ENCODE data around the gene NDUFB1.

The NDUFB1 gene

GRCh38 chr14:92106143-92106926 lies 15.2 kb downstream of the NDUFB1 start, which contains the start of gene ATXN3:
ATXN3 (minus strand) TSS chr14:92106582; CDS start chr14:92106552, 30 bp downstream.
- ChIA-PET POLR2A (interaction anchor here (0.7 to 4.7 kb wide), 9 partner anchors 8 to 217 kb away, joined by 3 to 77 read pairs (median 3); partner anchors contain the start of genes CPSF2, NDUFB1, SLC24A4 and TRIP11), CTCF (interaction anchor here (0.6 to 1.6 kb wide), 6 partner anchors 11 to 1686 kb away, joined by 3 to 31 read pairs (median 6); partner anchors contain the start of genes CPSF2 and NDUFB1)
- DNase-seq (ENCODE audit: extremely low spot score): peak; percentile 97
- peak; percentile 36; the same call in 1 of the 2 replicates for TF ChIP-seq L3MBTL2 (conservative IDR thresholded peaks at IDR 0.05)
- TF ChIP-seq TARDBP (IDR thresholded peaks at IDR 0.05): peak; percentile 55; the same call in 1 of the 2 replicates
- peak; percentile 64; the same call in 1 of the 2 replicates for TF ChIP-seq FOXM1 (IDR thresholded peaks at IDR 0.05; ENCODE audit: borderline replicate concordance)
- no peak for TF ChIP-seq FOXA1 (IDR thresholded peaks at IDR 0.05)
- no peak for TF ChIP-seq CTBP1 (IDR thresholded peaks at IDR 0.05; ENCODE audit: borderline replicate concordance)

GRCh38 chr14:92105893-92106142 lies 15.7 kb downstream of the NDUFB1 start:
- POLR2A ChIA-PET: interaction anchor here (1.1 to 4.7 kb wide), 6 partner anchors 8 to 160 kb away, joined by 3 to 77 read pairs (median 9); partner anchors contain the start of genes CPSF2, NDUFB1 and TRIP11
- no peak for DNase-seq (ENCODE audit: extremely low spot score)
- CTCF ChIA-PET: interaction anchor here (0.9 kb wide), 1 partner anchor 119 kb away, joined by 5 read pairs; no protein-coding TSS in a partner anchor
- TF ChIP-seq HDGF (IDR thresholded peaks at IDR 0.05; ENCODE audit: borderline replicate concordance): no peak
- no peak for TF ChIP-seq FOXK2 (IDR thresholded peaks at IDR 0.05)
- TF ChIP-seq SUZ12 (IDR thresholded peaks at IDR 0.05): no peak
- TF ChIP-seq ZNF384 (IDR thresholded peaks at IDR 0.05): no peak
- TF ChIP-seq SP1 (IDR thresholded peaks at IDR 0.05): no peak
- TF ChIP-seq CTBP1 (IDR thresholded peaks at IDR 0.05; ENCODE audit: borderline replicate concordance): no peak
- no peak for TF ChIP-seq FOXA1 (IDR thresholded peaks at IDR 0.05)
- TF ChIP-seq NFRKB (IDR thresholded peaks at IDR 0.05): no peak

GRCh38 chr14:92105073-92105892 lies 16.2 kb downstream of the NDUFB1 start:
- no peak for DNase-seq (ENCODE audit: extremely low spot score)
- POLR2A ChIA-PET: interaction anchor here (1.3 to 4.7 kb wide), 3 partner anchors 16 to 65 kb away, joined by 3 to 77 read pairs (median 20); partner anchors contain the start of genes CPSF2, NDUFB1 and TRIP11
- CTCF ChIA-PET: no interaction called here
- TF ChIP-seq FOXM1 (IDR thresholded peaks at IDR 0.05; ENCODE audit: borderline replicate concordance): no peak
- TF ChIP-seq FOXK2 (IDR thresholded peaks at IDR 0.05): no peak
- no peak for TF ChIP-seq ELF4 (IDR thresholded peaks at IDR 0.05)
- TF ChIP-seq ARNT (IDR thresholded peaks at IDR 0.05): no peak
- TF ChIP-seq PKNOX1 (IDR thresholded peaks at IDR 0.05): no peak

GRCh38 chr14:92103363-92103989 lies 18.0 kb downstream of the NDUFB1 start:
- no peak for DNase-seq (ENCODE audit: extremely low spot score)
- CTCF ChIA-PET: no interaction called here
- no peak for TF ChIP-seq FOXA1 (IDR thresholded peaks at IDR 0.05)
- no peak for TF ChIP-seq L3MBTL2 (conservative IDR thresholded peaks at IDR 0.05)
- no peak for TF ChIP-seq SP1 (IDR thresholded peaks at IDR 0.05)
- no peak for TF ChIP-seq FOXM1 (IDR thresholded peaks at IDR 0.05; ENCODE audit: borderline replicate concordance)
- no peak for TF ChIP-seq LEF1 (IDR thresholded peaks at IDR 0.05; ENCODE audit: borderline replicate concordance)
- TF ChIP-seq TARDBP (IDR thresholded peaks at IDR 0.05): no peak
- no peak for TF ChIP-seq FOXK2 (IDR thresholded peaks at IDR 0.05)
- TF ChIP-seq ZNF384 (IDR thresholded peaks at IDR 0.05): no peak
- no peak for TF ChIP-seq HDGF (IDR thresholded peaks at IDR 0.05; ENCODE audit: borderline replicate concordance)
- no peak for TF ChIP-seq BHLHE40 (IDR thresholded peaks at IDR 0.05; ENCODE audit: borderline replicate concordance)
- TF ChIP-seq ARNT (IDR thresholded peaks at IDR 0.05): no peak
- TF ChIP-seq SUZ12 (IDR thresholded peaks at IDR 0.05): no peak
- no peak for TF ChIP-seq CTBP1 (IDR thresholded peaks at IDR 0.05; ENCODE audit: borderline replicate concordance)
- no peak for TF ChIP-seq PKNOX1 (IDR thresholded peaks at IDR 0.05)
- TF ChIP-seq NFRKB (IDR thresholded peaks at IDR 0.05): no peak
- no peak for TF ChIP-seq ELF4 (IDR thresholded peaks at IDR 0.05)
- POLR2A ChIA-PET: interaction anchor here (0.9 kb wide), 1 partner anchor 18 kb away, joined by 4 read pairs; the partner anchor contains the start of genes CPSF2 and NDUFB1

- DNase-seq (ENCODE audit: extremely low spot score): no peak
- CTCF ChIA-PET: no interaction called here
- POLR2A ChIA-PET: interaction anchor here (1.2 to 2.3 kb wide), 2 partner anchors 22 kb away, joined by 4 to 7 read pairs; partner anchors contain the start of genes CPSF2 and NDUFB1
- TF ChIP-seq SP1 (IDR thresholded peaks at IDR 0.05) (no peak), L3MBTL2 (conservative IDR thresholded peaks at IDR 0.05) (no peak), NFRKB (IDR thresholded peaks at IDR 0.05) (no peak), SUZ12 (IDR thresholded peaks at IDR 0.05) (no peak)
These were observed 21.7 kb downstream of the NDUFB1 start for GRCh38 chr14:92099802-92100201.

- CTCF ChIA-PET: interaction anchor here (0.7 to 1.1 kb wide), 2 partner anchors 13 to 74 kb away, joined by 4 to 7 read pairs; partner anchors contain the start of gene ATXN3
- TF ChIP-seq ZNF384 (IDR thresholded peaks at IDR 0.05) (no peak), L3MBTL2 (conservative IDR thresholded peaks at IDR 0.05) (no peak), FOXA1 (IDR thresholded peaks at IDR 0.05) (no peak), BHLHE40 (IDR thresholded peaks at IDR 0.05; ENCODE audit: borderline replicate concordance) (no peak), NFRKB (IDR thresholded peaks at IDR 0.05) (no peak), ELF4 (IDR thresholded peaks at IDR 0.05) (no peak), FOXM1 (IDR thresholded peaks at IDR 0.05; ENCODE audit: borderline replicate concordance) (no peak), TARDBP (IDR thresholded peaks at IDR 0.05) (no peak), HDGF (IDR thresholded peaks at IDR 0.05; ENCODE audit: borderline replicate concordance) (no peak), FOXK2 (IDR thresholded peaks at IDR 0.05) (no peak)
- POLR2A ChIA-PET: no interaction called here
- DNase-seq (ENCODE audit: extremely low spot score): no peak
These were observed 28.2 kb downstream of the NDUFB1 start for GRCh38 chr14:92093320-92093719.

All from HEK293T (cell line).